ENCODE results near the gene ARID1A. TPM values are rescaled to one million over a fixed set of nuclear protein-coding genes. Genes with fewer than 3 reads are reported as not detected.

ARID1A gene
- total and polyA plus RNA-seq, 8 donors: 9.9 to 74.2 (median 45.3) TPM

DNA sequence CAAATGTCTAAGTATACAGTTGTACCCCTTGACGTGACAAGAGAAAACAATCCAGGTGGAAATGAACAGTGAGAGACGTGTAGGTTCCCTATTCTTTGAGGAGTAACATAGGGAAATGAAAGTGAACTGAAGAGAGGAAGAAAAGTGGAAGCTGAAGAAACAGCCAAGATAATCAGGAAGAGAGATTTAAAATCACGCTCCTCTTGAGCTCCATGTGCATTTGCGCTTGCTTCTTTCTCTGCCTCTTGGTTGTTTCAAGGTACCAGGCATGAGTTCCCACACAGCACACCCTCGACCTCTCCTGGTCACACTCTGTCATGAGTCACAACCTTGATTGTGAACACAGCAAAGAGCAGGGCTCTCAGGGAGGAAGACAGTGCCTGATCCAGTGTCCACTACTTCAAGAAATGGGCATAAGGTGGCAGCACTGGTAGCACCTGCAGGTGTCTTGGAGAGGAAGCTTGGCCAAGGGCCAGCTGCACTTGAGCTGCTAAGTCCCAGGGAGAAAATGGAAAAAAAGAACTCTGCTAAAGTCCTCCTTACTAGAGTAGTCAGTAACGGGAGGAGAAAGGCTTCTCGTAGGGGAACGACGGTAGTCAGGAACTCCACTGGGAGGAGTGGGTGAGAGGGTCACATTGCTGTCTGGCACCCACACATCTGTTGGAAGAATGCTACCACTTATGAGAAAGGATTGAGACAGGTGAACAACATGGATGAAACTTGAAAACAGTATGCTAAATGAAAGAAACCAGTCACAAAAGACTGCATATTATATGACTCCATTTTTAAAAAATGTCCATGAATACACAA, 18.3 kb upstream of the ARID1A start:
- TF ChIP-seq, protein P1, sequence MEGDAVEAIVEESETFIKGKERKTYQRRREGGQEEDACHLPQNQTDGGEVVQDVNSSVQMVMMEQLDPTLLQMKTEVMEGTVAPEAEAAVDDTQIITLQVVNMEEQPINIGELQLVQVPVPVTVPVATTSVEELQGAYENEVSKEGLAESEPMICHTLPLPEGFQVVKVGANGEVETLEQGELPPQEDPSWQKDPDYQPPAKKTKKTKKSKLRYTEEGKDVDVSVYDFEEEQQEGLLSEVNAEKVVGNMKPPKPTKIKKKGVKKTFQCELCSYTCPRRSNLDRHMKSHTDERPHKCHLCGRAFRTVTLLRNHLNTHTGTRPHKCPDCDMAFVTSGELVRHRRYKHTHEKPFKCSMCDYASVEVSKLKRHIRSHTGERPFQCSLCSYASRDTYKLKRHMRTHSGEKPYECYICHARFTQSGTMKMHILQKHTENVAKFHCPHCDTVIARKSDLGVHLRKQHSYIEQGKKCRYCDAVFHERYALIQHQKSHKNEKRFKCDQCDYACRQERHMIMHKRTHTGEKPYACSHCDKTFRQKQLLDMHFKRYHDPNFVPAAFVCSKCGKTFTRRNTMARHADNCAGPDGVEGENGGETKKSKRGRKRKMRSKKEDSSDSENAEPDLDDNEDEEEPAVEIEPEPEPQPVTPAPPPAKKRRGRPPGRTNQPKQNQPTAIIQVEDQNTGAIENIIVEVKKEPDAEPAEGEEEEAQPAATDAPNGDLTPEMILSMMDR (IDR thresholded peaks at IDR 0.05): peak in 5 of 7 experiments; percentile 57 to 94 (median 71)
- TF ChIP-seq POLR2AphosphoS5 (IDR thresholded peaks at IDR 0.05) (peak; percentile 16 to 95 (median 70)), EP300 (IDR thresholded peaks at IDR 0.05) (no peak)
- peak overlapping the region in 1 of 4 donors; percentile 7 for H3K4me3 ChIP-seq
- WGBS, 5 donors: 3 to 8% (median 4%) methylated on average over 9 of the region's 9 CpGs

DNA sequence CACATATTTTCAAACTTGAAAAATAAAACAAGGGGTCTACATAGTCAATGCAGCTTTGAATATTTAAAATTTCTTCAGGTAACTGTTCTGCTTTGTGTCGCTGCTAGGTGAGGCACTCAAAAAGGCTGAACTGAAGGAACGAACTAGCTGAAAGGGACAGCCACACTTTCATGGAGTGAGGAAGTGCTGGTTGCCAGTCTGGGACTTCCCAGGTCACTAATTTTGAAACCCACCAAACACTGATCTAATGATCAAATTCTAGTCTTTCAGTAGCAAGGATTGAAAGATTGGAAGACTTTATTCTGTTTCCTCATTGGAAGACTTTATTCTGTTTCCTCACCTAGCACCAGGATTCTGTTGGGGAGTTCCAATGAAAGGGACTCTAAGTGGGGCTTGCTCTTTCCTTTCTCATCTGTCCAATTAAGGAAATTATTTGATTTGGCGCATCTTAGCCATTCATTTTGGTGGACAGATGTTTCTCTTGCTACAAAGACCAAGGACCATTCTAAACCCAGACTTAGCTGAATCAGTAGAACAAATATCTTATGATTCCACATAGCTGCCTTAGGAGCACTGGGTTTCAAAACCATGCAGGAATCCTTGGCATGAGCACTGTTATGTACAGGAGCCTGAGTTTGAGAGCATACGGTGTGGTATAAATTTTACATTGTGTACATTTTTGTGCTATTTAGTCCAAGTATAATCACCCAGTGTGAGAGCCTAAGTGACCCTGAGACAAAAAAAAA, 10.9 kb upstream of the ARID1A start:
- H3K36me3 ChIP-seq: no peaks in the 10 kb centered on the region
- peaks cover 0 to 12% (median 1%) of the 10 kb centered on the region in 4 donors for H3K4me1 ChIP-seq
- H3K9me3 ChIP-seq: no peaks in the 10 kb centered on the region
- H3K27ac ChIP-seq: no peak overlapping the region
- 80 to 86% (median 84%) methylated on average over 4 of the region's 4 CpGs for WGBS, 5 donors
- intact Hi-C loops (cut with DNase I; ENCODE audit: low total_unique reads): loop anchor here (10.0 kb wide), 1 partner anchor 100 kb away; the partner anchor contains the start of gene PIGV
- no peak overlapping the region for H3K4me3 ChIP-seq
- DNase-seq: no peak
- H3K27me3 ChIP-seq: no peaks in the 10 kb centered on the region
- TF ChIP-seq POLR2AphosphoS5 (IDR thresholded peaks at IDR 0.05) (no peak), EP300 (IDR thresholded peaks at IDR 0.05) (no peak), POLR2A (IDR thresholded peaks at IDR 0.05) (no peak)
- TF ChIP-seq, protein P1 (IDR thresholded peaks at IDR 0.05): no peak

More for the DNA sequence above, 18.3 kb upstream of the ARID1A start:
- Histone ChIP-seq H3K36me3 (no peaks in the 10 kb centered on the region), H3K27ac (peak overlapping the region in 4 of 5 donors; percentile 39 to 64 (median 50)), H3K4me1 (peaks cover 0 to 18% (median 15%) of the 10 kb centered on the region in 4 donors), H3K9me3 (no peaks in the 10 kb centered on the region), H3K27me3 (no peaks in the 10 kb centered on the region)
- DNase-seq: peak; percentile 94 to 95
- intact Hi-C loops (cut with DNase I; ENCODE audit: low total_unique reads): loop anchor here (5.0 kb wide), 1 partner anchor 75 kb away; no protein-coding TSS in a partner anchor

DNA sequence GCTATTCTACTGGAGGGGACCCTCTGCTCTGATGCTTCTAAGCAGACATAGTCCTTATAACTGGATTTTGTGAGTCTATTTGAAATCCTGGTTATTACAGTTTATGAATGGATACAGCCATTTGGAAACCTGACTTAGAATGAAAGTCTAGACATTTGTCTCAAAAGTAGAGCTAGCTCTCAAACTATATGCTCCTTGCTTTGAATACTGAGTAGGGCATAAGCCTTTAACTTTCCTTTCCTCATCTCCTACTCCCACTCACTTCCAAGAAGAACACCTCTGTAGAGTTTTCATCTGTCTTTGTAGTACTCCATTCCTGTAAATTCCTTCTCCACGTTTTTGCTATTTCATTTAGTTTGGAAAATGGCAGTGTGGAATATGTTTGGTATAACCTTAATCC, 9.0 kb upstream of the ARID1A start:
- H3K4me3 ChIP-seq: no peak overlapping the region
- H3K27ac ChIP-seq: no peak overlapping the region
- WGBS, 5 donors: 12 to 30% (median 19%) methylated on average over 1 of the region's 1 CpG
- intact Hi-C loops (cut with DNase I; ENCODE audit: low total_unique reads): loop anchor here (10.0 kb wide), 1 partner anchor 98 kb away; the partner anchor contains the start of gene PIGV
- peaks cover 6 to 30% (median 15%) of the 10 kb centered on the region in 4 donors for H3K4me1 ChIP-seq
- H3K9me3 ChIP-seq: no peaks in the 10 kb centered on the region
- no peaks in the 10 kb centered on the region for H3K36me3 ChIP-seq
- H3K27me3 ChIP-seq: no peaks in the 10 kb centered on the region
- TF ChIP-seq, protein P1 (IDR thresholded peaks at IDR 0.05): no peak
- TF ChIP-seq POLR2AphosphoS5 (IDR thresholded peaks at IDR 0.05) (no peak), EP300 (IDR thresholded peaks at IDR 0.05) (no peak), POLR2A (IDR thresholded peaks at IDR 0.05) (no peak)
- DNase-seq: peak in 1 of 2 donors; percentile 47

DNA sequence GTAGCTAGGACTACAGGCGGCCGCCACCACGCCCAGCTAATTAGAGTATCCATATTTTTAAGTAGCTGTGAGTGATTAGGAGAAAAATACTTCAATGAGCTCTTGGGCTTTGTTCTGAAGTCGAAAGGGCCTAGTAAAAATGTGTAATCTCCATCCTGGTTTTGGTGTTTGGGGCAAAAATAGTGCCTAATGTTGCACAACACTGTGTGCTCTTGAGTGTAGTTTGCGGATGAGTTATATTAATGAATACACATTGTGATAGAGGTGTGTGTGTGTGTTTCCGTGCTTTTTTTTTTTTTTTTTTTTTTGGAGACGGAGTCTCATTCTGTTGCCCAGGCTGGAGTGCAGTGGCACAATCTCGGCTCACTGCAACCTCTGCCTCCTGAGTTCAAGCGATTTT, 6.3 kb upstream of the ARID1A start:
- 92 to 97% (median 93%) methylated on average over 8 to 9 of the region's 9 CpGs for WGBS, 5 donors
- intact Hi-C loops (cut with DNase I; ENCODE audit: low total_unique reads): loop anchor here (10.0 kb wide), 1 partner anchor 95 kb away; the partner anchor contains the start of gene PIGV
- H3K27ac ChIP-seq: no peak overlapping the region

More for the DNA sequence above, 6.3 kb upstream of the ARID1A start:
- TF ChIP-seq POLR2AphosphoS5 (IDR thresholded peaks at IDR 0.05) (no peak), EP300 (IDR thresholded peaks at IDR 0.05) (no peak), POLR2A (IDR thresholded peaks at IDR 0.05) (no peak)
- TF ChIP-seq, protein P1 (IDR thresholded peaks at IDR 0.05): no peak
- Histone ChIP-seq H3K27me3 (no peaks in the 10 kb centered on the region), H3K36me3 (no peaks in the 10 kb centered on the region), H3K4me1 (peaks cover 24 to 53% (median 34%) of the 10 kb centered on the region in 4 donors), H3K9me3 (no peaks in the 10 kb centered on the region), H3K4me3 (no peak overlapping the region)
- DNase-seq: no peak

All from stomach (tissue), 9 donors.